HG03432 (cell line): ENCODE measurements around the gene ITGB3.

ENCODE experiments used
- ATAC-seq: cut with Tn5 transposase; IDR thresholded peaks from one replicate; pipeline ENCODE4 v1.9.1; 2021; ENCODE audit warnings: mild to moderate bottlenecking, moderate library complexity; ENCODE audit not compliant: unreplicated experiment

Gene ITGB3

GRCh38 chr17:47325176-47325575 is 71.5 kb downstream of the ITGB3 start:
- ATAC-seq, result no peak

- ATAC-seq, result no peak
These were observed 76.9 kb downstream of the ITGB3 start for GRCh38 chr17:47330548-47330947.

- ATAC-seq, result no peak
These were observed 78.7 kb downstream of the ITGB3 start for GRCh38 chr17:47332287-47332686.

- ATAC-seq, result no peak
These were observed 81.7 kb downstream of the ITGB3 start for GRCh38 chr17:47335101-47335936.

GRCh38 chr17:47338026-47338425 is 84.4 kb downstream of the ITGB3 start:
- ATAC-seq, result no peak

GRCh38 chr17:47352848-47353247 is 99.2 kb downstream of the ITGB3 start:
- no peak for ATAC-seq

- no peak for ATAC-seq
These were observed 105.0 kb downstream of the ITGB3 start for GRCh38 chr17:47358652-47359051.
